Measurements from ENCODE around the gene GALC.

GALC gene

GRCh38 chr14:87955501-87955900, 37.5 kb downstream of the GALC start:
- DNase-seq (ENCODE audit: low read depth, low spot score), result no peak

GRCh38 chr14:87952307-87953094, 40.5 kb downstream of the GALC start:
- DNase-seq (ENCODE audit: low read depth, low spot score), result no peak

GRCh38 chr14:87944987-87945604, 47.9 kb downstream of the GALC start:
- DNase-seq (ENCODE audit: low read depth, low spot score), result no peak

- no peak for DNase-seq (ENCODE audit: low read depth, low spot score)
These were observed 52.1 kb downstream of the GALC start for GRCh38 chr14:87940894-87941293.

GRCh38 chr14:87940382-87940781, 52.6 kb downstream of the GALC start:
- no peak for DNase-seq (ENCODE audit: low read depth, low spot score)

GRCh38 chr14:87935886-87936285, 57.1 kb downstream of the GALC start:
- DNase-seq (ENCODE audit: low read depth, low spot score), result no peak

- DNase-seq (ENCODE audit: low read depth, low spot score), result no peak
These were observed 57.7 kb downstream of the GALC start for GRCh38 chr14:87935081-87935828.

- no peak for DNase-seq (ENCODE audit: low read depth, low spot score)
These were observed 58.8 kb downstream of the GALC start for GRCh38 chr14:87934185-87934584.

GRCh38 chr14:87916886-87917275, 76.1 kb downstream of the GALC start:
- DNase-seq (ENCODE audit: low read depth, low spot score), result no peak

GRCh38 chr14:87916103-87916885, 76.7 kb downstream of the GALC start:
- no peak for DNase-seq (ENCODE audit: low read depth, low spot score)

GRCh38 chr14:87908550-87908949, 84.4 kb downstream of the GALC start:
- DNase-seq (ENCODE audit: low read depth, low spot score), result no peak

- no peak for DNase-seq (ENCODE audit: low read depth, low spot score)
These were observed 91.3 kb downstream of the GALC start for GRCh38 chr14:87901652-87902051.

GRCh38 chr14:87901236-87901635, 91.7 kb downstream of the GALC start:
- no peak for DNase-seq (ENCODE audit: low read depth, low spot score)

- no peak for DNase-seq (ENCODE audit: low read depth, low spot score)
These were observed 93.8 kb downstream of the GALC start for GRCh38 chr14:87899228-87899627.

- DNase-seq (ENCODE audit: low read depth, low spot score), result no peak
These were observed 94.7 kb downstream of the GALC start for GRCh38 chr14:87898301-87898700.

GRCh38 chr14:87896393-87897380, 96.3 kb downstream of the GALC start:
- peak; percentile 12 for DNase-seq (ENCODE audit: low read depth, low spot score)

- DNase-seq (ENCODE audit: low read depth, low spot score), result no peak
These were observed 98.1 kb downstream of the GALC start for GRCh38 chr14:87894920-87895319.

- DNase-seq (ENCODE audit: low read depth, low spot score), result no peak
These were observed 100.2 kb downstream of the GALC start for GRCh38 chr14:87892763-87893162.

GRCh38 chr14:87888136-87888999, 104.6 kb downstream of the GALC start:
- DNase-seq (ENCODE audit: low read depth, low spot score), result peak; percentile 15

- DNase-seq (ENCODE audit: low read depth, low spot score), result no peak
These were observed 109.2 kb downstream of the GALC start for GRCh38 chr14:87883750-87884149.

Measured in iPS DF 19.7 (cell line).